Frontal cortex (tissue), 4 donors: ENCODE results near the gene LSAMP. TPM values are rescaled to one million over a fixed set of nuclear protein-coding genes. Genes with fewer than 3 reads are reported as not detected.

Experiments
- DNase-seq, 2 donors: peaks; one replicate each; pipeline ENCODE4 v3.0.0; 2012; ENCODE audit warnings: low spot score in 2 of 2
- FAIRE-seq: peaks from 2 replicates; lab custom pipeline; 2012; peaks lifted over from hg19 to GRCh38; lab: Jason Lieb, UNC
- total RNA-seq: library from RNA; depleted of rRNA; stranded (reverse); fragments of >200 nt; gene quantifications from one replicate; pipeline ENCODE4 v1.2.3, GENCODE V29; 2014
- donor health status: control.
- donor health status: control.
- donor health status: control.

Gene LSAMP
- total RNA-seq, 1 donor from 2014 or later = 59.9 TPM

GRCh38 chr3:116038968-116039650 is 406.2 kb downstream of the LSAMP start:
- DNase-seq = no peak
- FAIRE-seq = no peak

GRCh38 chr3:116037954-116038911 is 407.1 kb downstream of the LSAMP start:
- FAIRE-seq (no peak), DNase-seq (no peak)

GRCh38 chr3:116035429-116035828 is 409.9 kb downstream of the LSAMP start:
- FAIRE-seq (no peak), DNase-seq (no peak)

GRCh38 chr3:116034794-116035193 is 410.5 kb downstream of the LSAMP start:
- FAIRE-seq = no peak
- DNase-seq = no peak

GRCh38 chr3:116034086-116034485 is 411.2 kb downstream of the LSAMP start:
- no peak for DNase-seq
- no peak for FAIRE-seq

- DNase-seq = no peak
- FAIRE-seq = no peak
Observed at GRCh38 chr3:116033516-116033915, 411.8 kb downstream of the LSAMP start.

- DNase-seq (no peak), FAIRE-seq (no peak)
Observed at GRCh38 chr3:116032176-116032575, 413.1 kb downstream of the LSAMP start.

- FAIRE-seq = no peak
- DNase-seq = no peak
Observed at GRCh38 chr3:116030131-116030850, 415.0 kb downstream of the LSAMP start.

- no peak for FAIRE-seq
- DNase-seq = no peak
Observed at GRCh38 chr3:116029266-116029665, 416.0 kb downstream of the LSAMP start.

GRCh38 chr3:116028157-116028556 is 417.1 kb downstream of the LSAMP start:
- DNase-seq = no peak

GRCh38 chr3:116020989-116021388 is 424.3 kb downstream of the LSAMP start:
- FAIRE-seq (no peak), DNase-seq (no peak)

More at GRCh38 chr3:116028157-116028556, 417.1 kb downstream of the LSAMP start:
- FAIRE-seq = no peak

- FAIRE-seq = no peak
Observed at GRCh38 chr3:116020495-116020894, 424.8 kb downstream of the LSAMP start.

GRCh38 chr3:116019254-116019763 is 426.0 kb downstream of the LSAMP start:
- DNase-seq (no peak), FAIRE-seq (no peak)

More at GRCh38 chr3:116020495-116020894, 424.8 kb downstream of the LSAMP start:
- DNase-seq = no peak

GRCh38 chr3:116018646-116019045 is 426.6 kb downstream of the LSAMP start:
- DNase-seq (no peak), FAIRE-seq (no peak)

GRCh38 chr3:116015931-116016330 is 429.4 kb downstream of the LSAMP start:
- no peak for FAIRE-seq
- DNase-seq = no peak

GRCh38 chr3:116007000-116007399 is 438.3 kb downstream of the LSAMP start:
- no peak for DNase-seq

GRCh38 chr3:116005404-116005803 is 439.9 kb downstream of the LSAMP start:
- DNase-seq = no peak
- no peak for FAIRE-seq

More at GRCh38 chr3:116007000-116007399, 438.3 kb downstream of the LSAMP start:
- no peak for FAIRE-seq

- FAIRE-seq (no peak), DNase-seq (no peak)
Observed at GRCh38 chr3:116002235-116002634, 443.1 kb downstream of the LSAMP start.

- DNase-seq (no peak), FAIRE-seq (no peak)
Observed at GRCh38 chr3:116001151-116001621, 444.1 kb downstream of the LSAMP start.

GRCh38 chr3:116000311-116000710 is 445.0 kb downstream of the LSAMP start:
- DNase-seq (peak in 1 of 2 donors; percentile 3), FAIRE-seq (no peak)
